ENCODE measurements around the gene FBXO44.

Gene FBXO44

GRCh38 chr1:11659748-11660147, 5.1 kb downstream of the FBXO44 start:
- no peak for DNase-seq (ENCODE audit: extremely low spot score)
- no peak for TF ChIP-seq CTCF (IDR thresholded peaks at IDR 0.05; ENCODE audit: control extremely low read depth, extremely low read depth, low read depth, missing control alignments)
- POLR2A ChIA-PET, result no interaction called here
- CTCF ChIA-PET, result interaction anchor here (1.1 to 3.3 kb wide), 3 partner anchors 9 to 425 kb away, joined by 3 to 15 read pairs (median 4); no protein-coding TSS in a partner anchor

GRCh38 chr1:11661103-11661502, 6.4 kb downstream of the FBXO44 start:
- POLR2A ChIA-PET, result no interaction called here
- no peak for TF ChIP-seq CTCF (IDR thresholded peaks at IDR 0.05; ENCODE audit: control extremely low read depth, extremely low read depth, low read depth, missing control alignments)
- CTCF ChIA-PET, result interaction anchor here (0.8 to 3.3 kb wide), 3 partner anchors 8 to 623 kb away, joined by 3 to 15 read pairs (median 3); no protein-coding TSS in a partner anchor
- no peak for DNase-seq (ENCODE audit: extremely low spot score)

GRCh38 chr1:11664336-11665065, 9.8 kb downstream of the FBXO44 start:
- DNase-seq (ENCODE audit: extremely low spot score), result peak; percentile 70
- ChIA-PET CTCF (interaction anchor here (0.7 to 3.4 kb wide), 28 partner anchors 9 to 1157 kb away, joined by 3 to 58 read pairs (median 4); partner anchors contain the start of genes AGTRAP, CLCN6, FBXO2 and FBXO44), POLR2A (interaction anchor here (0.6 to 1.8 kb wide), 7 partner anchors 10 to 244 kb away, joined by 3 to 6 read pairs (median 4); partner anchors contain the start of gene MAD2L2)
- no peak for TF ChIP-seq CTCF (IDR thresholded peaks at IDR 0.05; ENCODE audit: control extremely low read depth, extremely low read depth, low read depth, missing control alignments)

- CTCF ChIA-PET, result no interaction called here
- POLR2A ChIA-PET, result no interaction called here
- DNase-seq (ENCODE audit: extremely low spot score), result no peak
- no peak for TF ChIP-seq CTCF (IDR thresholded peaks at IDR 0.05; ENCODE audit: control extremely low read depth, extremely low read depth, low read depth, missing control alignments)
These were observed 13.8 kb downstream of the FBXO44 start for GRCh38 chr1:11668516-11668915.

GRCh38 chr1:11670747-11671146, 16.1 kb downstream of the FBXO44 start:
- POLR2A ChIA-PET, result no interaction called here
- no peak for TF ChIP-seq CTCF (IDR thresholded peaks at IDR 0.05; ENCODE audit: control extremely low read depth, extremely low read depth, low read depth, missing control alignments)
- CTCF ChIA-PET, result interaction anchor here (1.6 to 2.8 kb wide), 2 partner anchors 11 to 48 kb away, joined by 4 to 11 read pairs; partner anchors contain the start of gene MAD2L2
- peak; percentile 53 for DNase-seq (ENCODE audit: extremely low spot score)

GRCh38 chr1:11671205-11671543, 16.5 kb downstream of the FBXO44 start:
- CTCF ChIA-PET, result interaction anchor here (1.6 to 2.8 kb wide), 2 partner anchors 10 to 48 kb away, joined by 4 to 11 read pairs; partner anchors contain the start of gene MAD2L2
- no peak for TF ChIP-seq CTCF (IDR thresholded peaks at IDR 0.05; ENCODE audit: control extremely low read depth, extremely low read depth, low read depth, missing control alignments)
- POLR2A ChIA-PET, result no interaction called here
- no peak for DNase-seq (ENCODE audit: extremely low spot score)
